ACC112 (cell line): ENCODE data around the gene KCNQ1OT1.

Experiments
- H2AFZ ChIP-seq: fragments of 200-600 bp; sonication (generic); one replicate; pipeline ENCODE4 v1.6.0; 2017; ENCODE audit warnings: antibody characterized with exemption, low read length; ENCODE audit not compliant: unreplicated experiment
- H3K27ac ChIP-seq: fragments of 200-600 bp; sonication (generic); 2 replicates; pipeline ENCODE4 v1.5.1; 2014; ENCODE audit warnings: low read depth, mild to moderate bottlenecking, antibody characterized with exemption, low read length, moderate library complexity
- H3K27me3 ChIP-seq: fragments of 200-600 bp; sonication (generic); 2 replicates; pipeline ENCODE4 v1.6.1; 2014; ENCODE audit warnings: mild to moderate bottlenecking, antibody characterized with exemption, low read length, moderate library complexity, mixed read lengths; ENCODE audit not compliant: insufficient read depth
- H3K36me3 ChIP-seq: fragments of 200-600 bp; sonication (generic); 2 replicates; pipeline ENCODE4 v1.6.1; 2016; ENCODE audit warnings: mild to moderate bottlenecking, antibody characterized with exemption, low read length, moderate library complexity, mixed read lengths; ENCODE audit not compliant: insufficient read depth
- H3K4me1 ChIP-seq: fragments of 200-600 bp; sonication (generic); one replicate; pipeline ENCODE4 v1.6.1; 2016; ENCODE audit warnings: low read length, mixed read lengths; ENCODE audit not compliant: insufficient read depth, unreplicated experiment, control insufficient read depth
- H3K4me3 ChIP-seq: fragments of 200-600 bp; sonication (generic); 2 replicates; pipeline ENCODE4 v1.5.1; 2014; ENCODE audit warnings: mild to moderate bottlenecking, low read depth, low read length
- H3K79me2 ChIP-seq: fragments of 200-600 bp; sonication (generic); one replicate; pipeline ENCODE4 v1.6.0; 2016; ENCODE audit warnings: low read length; ENCODE audit not compliant: control insufficient read depth, unreplicated experiment, insufficient read depth

The KCNQ1OT1 gene

DNA sequence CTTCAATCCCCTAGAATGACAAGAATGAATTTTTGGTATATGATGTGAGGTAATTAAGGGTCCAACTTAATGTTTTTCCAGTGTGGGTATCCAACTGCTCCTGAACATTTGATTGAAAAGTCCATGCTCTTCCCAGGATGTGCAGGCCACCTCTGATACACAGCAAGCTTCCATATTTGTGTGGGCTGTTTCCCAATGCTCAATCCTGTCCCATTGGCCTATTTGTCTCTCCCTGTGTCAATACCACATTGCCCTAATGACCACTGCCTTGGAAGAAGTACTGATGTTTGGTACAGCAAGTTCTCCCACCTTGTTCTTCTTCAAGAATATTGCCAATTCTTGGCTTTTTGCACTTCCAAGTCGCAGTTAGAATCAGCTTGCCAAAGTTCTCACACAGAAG, 42.9 kb downstream of the KCNQ1OT1 start:
- H2AFZ ChIP-seq, result no peak overlapping the region
- H3K27ac ChIP-seq, result no peak overlapping the region
- no peak overlapping the region for H3K4me3 ChIP-seq
- no peaks in the 10 kb centered on the region for H3K4me1 ChIP-seq
- no peaks in the 10 kb centered on the region for H3K79me2 ChIP-seq
- H3K36me3 ChIP-seq, result peaks cover 5% of the 10 kb centered on the region
- H3K27me3 ChIP-seq, result 0 out of 2 replicates have a peak, but pooled peaks cover 6% of the 10 kb centered on the region

DNA sequence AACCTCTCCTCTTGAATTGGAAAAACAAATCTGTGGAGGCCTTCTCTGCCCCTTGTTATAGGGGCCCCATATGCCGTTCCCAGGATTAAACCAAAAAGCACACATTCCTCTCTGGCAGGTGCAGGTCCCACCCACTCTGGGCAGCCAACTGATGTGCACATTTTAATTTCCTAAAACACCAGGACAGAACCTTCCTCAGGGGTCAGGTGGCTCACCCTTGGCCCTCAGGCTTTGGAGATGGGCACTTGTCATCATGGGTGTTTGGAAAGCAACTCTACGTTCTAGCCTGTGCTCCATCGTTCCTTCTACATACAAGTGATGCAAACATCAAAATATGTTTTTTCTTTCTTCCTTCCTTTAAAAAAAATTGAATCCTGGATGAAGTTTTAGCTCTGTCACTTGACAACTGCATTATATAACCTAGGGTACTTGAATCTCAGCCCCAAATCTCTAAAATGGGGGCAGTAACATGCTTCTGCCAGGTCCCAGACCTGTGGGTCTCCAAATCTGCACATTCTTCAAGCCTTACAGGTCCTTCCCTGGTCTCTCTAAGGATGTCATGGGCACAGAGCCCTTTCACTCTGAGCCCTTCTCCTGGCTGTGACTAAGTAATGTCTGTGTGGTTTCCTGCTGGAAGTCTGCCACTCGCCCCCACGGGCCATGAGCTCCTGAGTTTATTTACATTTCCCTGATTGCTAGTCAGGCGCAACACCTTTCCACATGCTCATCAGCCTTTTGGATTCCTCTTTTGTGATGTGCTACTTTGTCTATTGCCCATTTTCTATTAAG, 43.8 kb downstream of the KCNQ1OT1 start:
- H3K4me1 ChIP-seq, result no peaks in the 10 kb centered on the region
- no peaks in the 10 kb centered on the region for H3K79me2 ChIP-seq
- peaks cover 5% of the 10 kb centered on the region for H3K36me3 ChIP-seq
- H3K4me3 ChIP-seq, result no peak overlapping the region
- H2AFZ ChIP-seq, result no peak overlapping the region
- H3K27ac ChIP-seq, result no peak overlapping the region
- 0 out of 2 replicates have a peak, but pooled peaks cover 6% of the 10 kb centered on the region for H3K27me3 ChIP-seq

DNA sequence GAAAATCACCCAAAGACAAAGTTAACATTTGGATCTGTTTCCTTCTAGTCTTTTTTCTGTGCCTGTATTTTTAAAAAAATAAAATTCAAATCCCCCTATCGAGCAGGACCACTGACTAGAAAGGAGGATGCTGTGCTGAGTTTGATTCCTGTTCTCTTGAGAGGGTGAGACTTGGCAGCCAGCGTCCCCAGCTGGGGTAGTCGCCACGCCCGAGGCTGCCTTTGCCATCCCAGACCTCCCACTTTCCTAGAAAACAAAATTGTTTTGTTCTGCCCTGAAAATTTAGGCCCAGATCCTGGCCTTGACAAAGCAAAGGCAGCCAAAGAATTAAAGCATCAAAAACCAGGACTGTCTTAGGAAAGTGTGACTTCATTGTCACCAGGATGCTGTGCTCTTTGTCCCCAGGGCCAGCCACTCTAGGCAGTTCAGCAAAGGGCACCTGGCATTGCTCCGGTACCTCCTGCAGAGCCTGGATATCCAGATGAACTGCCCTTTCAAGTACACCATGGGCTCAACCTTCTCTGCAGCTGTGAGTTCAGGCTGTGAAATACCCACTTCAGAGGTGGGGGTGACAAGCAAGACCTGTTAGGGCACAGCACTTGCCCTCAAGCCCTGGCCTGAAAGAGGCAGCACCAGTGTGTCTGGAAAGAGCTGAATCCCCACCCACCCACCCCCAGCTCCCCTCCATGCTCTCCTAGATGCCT, 44.6 kb downstream of the KCNQ1OT1 start:
- no peaks in the 10 kb centered on the region for H3K79me2 ChIP-seq
- H3K4me3 ChIP-seq, result no peak overlapping the region
- no peak overlapping the region for H3K27ac ChIP-seq
- H3K4me1 ChIP-seq, result no peaks in the 10 kb centered on the region
- H2AFZ ChIP-seq, result no peak overlapping the region
- H3K36me3 ChIP-seq, result no peaks in the 10 kb centered on the region; the same call in 1 of the 2 replicates
- 0 out of 2 replicates have a peak, but pooled peaks cover 3% of the 10 kb centered on the region for H3K27me3 ChIP-seq

DNA sequence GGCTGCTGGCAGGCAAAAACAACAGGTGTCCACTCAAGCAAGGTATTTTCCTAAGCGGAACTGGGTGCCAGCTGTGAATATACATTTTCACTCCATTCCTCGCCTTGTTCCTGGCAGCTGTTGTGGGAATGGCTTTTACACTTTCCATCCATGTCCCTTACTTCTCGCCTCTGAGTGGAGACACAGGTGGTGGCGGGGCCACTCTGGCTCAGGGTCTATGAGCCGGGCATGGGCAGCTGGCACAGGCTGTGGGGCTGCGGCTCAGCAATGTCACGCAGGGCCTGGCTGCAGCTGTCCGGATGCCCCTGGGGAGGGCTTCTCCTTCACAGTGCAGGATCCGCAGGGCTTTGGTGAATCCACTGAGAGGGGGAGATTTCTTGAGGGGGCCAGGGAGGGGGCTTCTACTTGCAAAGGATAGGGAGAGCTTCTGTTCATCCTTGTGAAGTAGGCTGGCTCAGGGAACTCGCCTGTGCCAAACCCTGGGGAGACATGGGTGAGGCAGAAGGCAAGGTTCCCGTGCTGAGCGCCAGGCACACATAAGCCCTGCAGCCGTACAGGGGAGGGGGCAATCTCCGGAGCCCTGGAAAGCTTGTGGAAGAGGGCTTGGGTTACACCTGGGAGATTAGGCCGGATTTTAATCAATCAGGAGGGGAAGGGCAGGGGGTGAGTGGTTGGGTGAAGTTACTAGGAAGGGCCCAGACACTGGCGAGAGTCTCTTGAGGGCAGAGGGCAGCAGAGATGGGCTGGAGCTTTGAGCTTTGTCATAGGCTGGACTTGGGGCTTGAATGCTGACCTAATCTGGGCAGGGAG, 45.7 kb downstream of the KCNQ1OT1 start:
- no peaks in the 10 kb centered on the region for H3K4me1 ChIP-seq
- no peaks in the 10 kb centered on the region for H3K79me2 ChIP-seq
- no peaks in the 10 kb centered on the region; the same call in 1 of the 2 replicates for H3K36me3 ChIP-seq
- H3K27ac ChIP-seq, result no peak overlapping the region
- 0 out of 2 replicates have a peak, but pooled peaks cover 2% of the 10 kb centered on the region for H3K27me3 ChIP-seq
- H3K4me3 ChIP-seq, result no peak overlapping the region
- H2AFZ ChIP-seq, result no peak overlapping the region

DNA sequence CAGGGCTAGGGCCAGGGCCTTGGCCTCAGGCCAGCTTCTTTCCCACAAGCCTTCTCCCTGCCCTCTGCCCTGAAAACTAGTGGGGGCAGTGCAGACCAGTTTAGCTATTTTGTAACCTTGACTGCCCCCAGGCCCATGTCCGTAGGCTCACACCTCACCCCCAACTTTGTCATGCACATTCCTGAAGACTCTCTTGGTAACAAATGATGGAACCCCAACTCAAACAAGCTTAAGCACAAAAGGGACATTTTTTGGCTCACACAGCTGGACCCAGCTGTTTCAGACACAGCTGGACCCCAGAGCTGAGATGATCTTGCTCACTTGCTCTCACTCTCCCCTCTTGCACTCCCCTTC, 46.6 kb downstream of the KCNQ1OT1 start:
- H2AFZ ChIP-seq, result no peak overlapping the region
- H3K4me1 ChIP-seq, result no peaks in the 10 kb centered on the region
- H3K4me3 ChIP-seq, result no peak overlapping the region
- H3K36me3 ChIP-seq, result no peaks in the 10 kb centered on the region; the same call in 1 of the 2 replicates
- H3K79me2 ChIP-seq, result no peaks in the 10 kb centered on the region
- 0 out of 2 replicates have a peak, but pooled peaks cover 4% of the 10 kb centered on the region for H3K27me3 ChIP-seq
- no peak overlapping the region for H3K27ac ChIP-seq

DNA sequence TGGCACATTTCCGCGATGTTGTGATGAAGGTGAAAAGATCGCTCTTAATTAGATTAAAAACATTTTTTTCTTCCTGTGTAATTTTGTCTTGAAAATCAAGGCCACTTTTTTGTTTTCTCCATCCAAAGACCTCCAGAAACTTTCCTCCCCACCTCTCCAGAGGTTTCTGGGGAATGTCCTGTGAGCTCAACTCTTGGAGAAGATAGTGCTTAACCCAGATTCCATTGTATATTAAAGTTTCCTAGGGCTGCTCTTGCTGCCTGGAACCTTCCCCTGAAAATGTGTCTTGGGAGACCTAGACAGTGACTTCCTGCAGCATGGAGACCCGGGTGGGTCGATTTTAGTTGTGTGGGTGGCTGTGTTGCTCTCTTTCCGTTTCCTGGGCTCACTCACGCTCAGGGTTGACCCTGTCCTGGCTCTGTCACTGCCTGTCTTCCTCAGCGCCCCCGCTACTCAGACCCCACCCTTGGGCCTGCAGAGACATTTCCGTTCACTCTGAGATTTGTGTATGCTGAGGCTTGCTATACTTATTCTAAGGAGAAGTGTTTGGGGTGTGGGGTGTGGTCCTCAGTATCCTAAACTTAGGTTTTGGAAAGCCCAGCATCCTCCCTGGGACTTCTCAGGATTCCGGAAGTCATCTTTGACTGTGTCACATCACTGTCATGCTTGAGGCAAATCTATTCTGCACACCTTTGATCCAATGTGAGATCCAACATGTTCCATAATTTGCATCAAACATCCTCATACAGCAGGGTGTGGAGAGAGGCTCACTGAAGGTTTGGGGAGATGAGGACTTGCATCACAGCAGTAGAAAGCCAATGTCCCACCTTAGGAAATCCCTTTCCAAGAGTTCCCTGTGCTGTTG, 47.2 kb downstream of the KCNQ1OT1 start:
- no peak overlapping the region for H3K4me3 ChIP-seq
- H3K36me3 ChIP-seq, result no peaks in the 10 kb centered on the region; the same call in 1 of the 2 replicates
- H3K79me2 ChIP-seq, result no peaks in the 10 kb centered on the region
- H3K4me1 ChIP-seq, result no peaks in the 10 kb centered on the region
- no peak overlapping the region for H2AFZ ChIP-seq
- H3K27me3 ChIP-seq, result 0 out of 2 replicates have a peak, but pooled peaks cover 4% of the 10 kb centered on the region
- no peak overlapping the region for H3K27ac ChIP-seq

DNA sequence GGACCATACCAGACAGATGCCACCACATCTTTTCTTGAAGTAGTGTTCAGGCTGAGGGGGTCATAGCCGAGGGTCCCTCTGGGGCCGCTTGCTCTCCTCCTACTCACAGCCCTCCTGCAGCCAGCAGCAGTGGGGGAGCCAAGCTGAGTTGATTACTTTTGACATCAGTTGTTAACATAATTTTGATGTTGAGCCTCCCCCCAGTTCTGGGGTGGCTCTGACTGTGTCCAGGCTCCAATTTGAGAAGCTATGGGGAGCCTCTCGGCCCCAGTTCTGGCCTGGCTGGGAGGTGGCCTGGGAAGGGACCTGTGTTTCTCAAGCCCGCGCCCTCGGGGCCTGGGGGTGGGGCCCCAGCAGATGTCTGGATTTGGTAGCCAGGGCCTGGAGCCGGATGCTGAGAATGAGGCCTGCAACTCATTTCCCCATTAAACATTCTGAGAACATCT, 47.9 kb downstream of the KCNQ1OT1 start:
- Histone ChIP-seq H3K27ac (no peak overlapping the region), H2AFZ (no peak overlapping the region), H3K4me1 (no peaks in the 10 kb centered on the region), H3K36me3 (no peaks in the 10 kb centered on the region; the same call in 1 of the 2 replicates), H3K27me3 (0 out of 2 replicates have a peak, but pooled peaks cover 4% of the 10 kb centered on the region), H3K79me2 (no peaks in the 10 kb centered on the region), H3K4me3 (no peak overlapping the region)

DNA sequence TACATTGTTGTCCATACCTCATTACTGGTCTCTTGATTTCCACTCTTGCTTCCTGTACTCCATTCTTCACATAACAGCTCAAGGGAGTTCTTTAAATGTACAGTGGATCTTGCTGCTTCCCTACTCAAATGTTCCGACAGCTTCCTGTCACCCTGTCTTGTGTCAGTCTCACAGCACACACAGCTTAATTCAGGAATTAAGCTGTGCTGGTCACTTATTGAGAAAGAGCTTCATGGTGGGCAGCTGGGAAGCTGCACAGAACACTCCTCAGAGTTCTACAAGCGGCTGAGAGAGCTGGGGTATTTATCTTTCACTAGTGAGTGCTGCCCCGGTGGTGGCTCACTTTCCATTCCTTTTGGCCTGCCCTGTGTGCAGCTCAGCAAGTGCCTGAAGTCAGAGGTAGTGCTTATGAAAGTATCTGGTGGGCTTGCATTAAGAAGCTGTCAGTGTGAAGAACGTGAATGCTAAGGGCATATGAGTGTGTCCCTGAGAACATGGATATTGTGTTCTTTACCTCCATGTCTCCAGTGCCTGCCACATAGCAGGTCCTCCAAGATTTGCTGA, 48.7 kb downstream of the KCNQ1OT1 start:
- Histone ChIP-seq H3K27me3 (0 out of 2 replicates have a peak, but pooled peaks cover 4% of the 10 kb centered on the region), H3K36me3 (no peaks in the 10 kb centered on the region; the same call in 1 of the 2 replicates), H3K4me3 (no peak overlapping the region), H2AFZ (no peak overlapping the region), H3K27ac (no peak overlapping the region), H3K79me2 (no peaks in the 10 kb centered on the region), H3K4me1 (no peaks in the 10 kb centered on the region)

DNA sequence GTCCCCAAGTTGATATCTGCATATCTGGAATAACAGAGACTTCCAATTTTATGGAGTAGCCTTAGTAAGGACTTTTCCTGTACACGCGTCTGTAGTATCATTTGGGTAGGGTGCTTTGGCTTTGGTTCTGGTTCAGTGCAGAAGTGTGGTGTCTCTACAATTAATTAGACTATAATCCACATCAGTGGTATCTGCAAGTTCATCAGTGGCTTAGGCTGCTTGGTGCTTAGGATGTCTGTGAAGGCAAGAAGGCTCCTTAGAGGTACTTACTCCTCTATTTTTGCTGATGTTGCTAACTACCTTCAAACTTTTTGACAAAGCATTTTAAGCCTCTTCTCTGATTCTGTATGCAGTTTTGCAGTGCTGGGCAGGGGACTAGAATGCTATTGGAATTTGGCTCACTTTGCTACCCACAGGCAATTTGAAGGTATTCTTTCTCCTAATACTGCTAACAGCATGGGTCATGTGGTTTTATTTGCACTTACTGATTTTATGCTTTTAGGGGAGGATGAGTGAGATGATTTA, 49.4 kb downstream of the KCNQ1OT1 start:
- H2AFZ ChIP-seq, result no peak overlapping the region
- no peaks in the 10 kb centered on the region for H3K4me1 ChIP-seq
- H3K27ac ChIP-seq, result no peak overlapping the region
- no peak overlapping the region for H3K4me3 ChIP-seq
- no peaks in the 10 kb centered on the region; the same call in 1 of the 2 replicates for H3K36me3 ChIP-seq
- H3K79me2 ChIP-seq, result no peaks in the 10 kb centered on the region
- H3K27me3 ChIP-seq, result 0 out of 2 replicates have a peak, but pooled peaks cover 4% of the 10 kb centered on the region
